KG1 (cell line): Measurements from ENCODE around the gene ENTPD7.
"Not testable (repeated sequence)": the region's sequence is repeated elsewhere in the genome, so short reads cannot be mapped to it uniquely, and the experiment has no call there.

Source experiments
- DNase-seq: peaks from one replicate; lab custom pipeline; 2025; lab: John Stamatoyannopoulos, UW

ENTPD7 gene

DNA sequence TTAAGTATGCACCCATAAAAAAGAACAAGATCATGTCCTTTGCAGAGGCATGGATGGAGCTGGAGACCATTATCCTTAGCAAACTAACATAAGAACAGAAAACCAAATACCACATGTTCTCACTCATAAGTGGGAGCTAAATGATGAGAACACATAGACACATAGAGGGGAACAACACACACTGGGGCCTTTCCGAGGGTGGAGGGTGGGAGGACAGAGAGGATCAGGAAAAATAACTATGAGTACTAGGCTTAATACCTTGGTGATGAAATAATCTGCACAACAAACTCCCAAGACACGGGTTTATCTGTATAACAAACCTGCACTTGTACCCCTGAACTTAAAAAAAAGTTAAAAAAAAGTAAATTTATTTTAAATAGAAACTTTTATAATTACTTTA lies 86.9 kb downstream of the ENTPD7 start:
- DNase-seq, result not testable (repeated sequence)

DNA sequence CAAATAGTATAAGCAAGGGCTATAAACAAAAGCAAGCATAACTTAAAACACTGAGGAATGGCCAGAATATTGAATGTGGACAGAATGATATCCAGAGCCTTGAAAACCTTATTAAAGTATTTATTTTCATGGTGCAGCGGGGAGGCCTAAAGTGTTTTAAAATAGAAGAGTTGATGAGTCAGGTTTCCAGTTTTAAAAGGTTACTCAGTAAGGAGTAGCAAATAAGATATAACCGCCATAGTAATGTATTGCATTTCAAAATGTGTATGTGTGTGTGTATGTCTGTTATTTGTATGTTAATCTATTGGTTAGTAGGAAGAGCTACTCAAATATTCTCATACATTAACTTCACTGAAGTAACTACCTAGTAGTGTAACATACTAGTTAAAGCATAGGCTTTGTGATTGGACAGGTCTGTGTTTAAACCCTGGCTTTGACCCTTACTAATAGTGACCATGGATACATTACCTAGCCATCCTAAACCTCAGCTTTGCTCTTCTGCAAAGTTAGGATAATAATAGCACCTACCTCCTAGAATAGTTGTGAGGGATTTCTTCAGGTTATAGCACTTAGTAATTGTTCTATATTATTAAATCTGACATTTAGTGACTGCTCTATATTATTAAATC lies 89.6 kb downstream of the ENTPD7 start:
- DNase-seq, result no peak

DNA sequence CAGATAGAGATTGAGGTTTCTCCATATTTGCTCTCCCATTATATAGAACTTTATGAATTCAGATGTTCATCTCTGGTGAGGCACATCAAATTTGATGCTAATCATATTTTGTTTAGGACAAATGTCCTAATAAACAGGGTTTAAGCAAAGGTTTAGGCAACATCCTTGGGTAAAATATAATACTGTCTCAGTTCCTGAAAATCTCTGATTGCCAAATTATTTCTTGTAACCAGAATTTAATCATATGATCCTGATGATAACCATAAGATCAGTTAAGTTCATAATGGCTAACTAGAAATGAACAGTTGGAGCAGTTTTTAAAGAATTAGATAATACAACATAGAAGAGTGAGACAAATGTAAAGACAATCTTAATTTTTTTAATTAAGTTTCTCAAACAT lies 91.3 kb downstream of the ENTPD7 start:
- DNase-seq, result no peak

DNA sequence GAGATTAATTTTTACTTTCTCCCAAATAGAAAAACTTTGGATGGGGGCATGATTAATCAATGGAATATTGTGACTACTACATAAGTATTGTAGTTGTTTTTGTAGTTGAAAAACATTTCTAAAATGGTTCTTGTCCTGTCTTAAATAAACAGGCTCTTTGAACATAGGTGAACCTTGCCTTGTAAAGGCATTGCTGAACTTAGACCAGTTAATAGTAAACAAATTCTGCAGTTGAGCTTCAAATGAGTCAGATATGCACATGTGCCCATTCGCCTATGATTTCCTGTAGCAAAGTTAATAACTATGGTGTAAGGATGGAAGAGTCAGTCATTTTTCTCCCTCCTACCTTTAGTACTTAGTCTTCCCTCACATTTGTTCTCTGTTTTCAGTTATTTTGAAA lies 95.4 kb downstream of the ENTPD7 start:
- no peak for DNase-seq
